ENCODE data around the gene DAB2IP.

DAB2IP gene

GRCh38 chr9:121776739-121777637 is 125.6 kb downstream of the DAB2IP start:
- TF ChIP-seq ZNF580 (tag by site-specific recombination; IDR thresholded peaks at IDR 0.05), result no peak
- no peak for TF ChIP-seq ZNF654 (tag by site-specific recombination; IDR thresholded peaks at IDR 0.05; ENCODE audit: low read depth)
- no peak for TF ChIP-seq ELK4 (IDR thresholded peaks at IDR 0.05; ENCODE audit: borderline replicate concordance, low read depth, low read length)
- no peak for TF ChIP-seq ZNF155 (tag by site-specific recombination; IDR thresholded peaks at IDR 0.05)
- TF ChIP-seq ZNF518A (tag by site-specific recombination; conservative IDR thresholded peaks at IDR 0.05; ENCODE audit: low read depth), result no peak
- no peak for TF ChIP-seq ZNF707 (tag by site-specific recombination; IDR thresholded peaks at IDR 0.05)
- TF ChIP-seq ZNF211 (tag by site-specific recombination; IDR thresholded peaks at IDR 0.05; ENCODE audit: low read depth), result no peak
- TF ChIP-seq ZBTB6 (tag by site-specific recombination; IDR thresholded peaks at IDR 0.05), result no peak
- no peak for TF ChIP-seq PRDM2 (tag by site-specific recombination; IDR thresholded peaks at IDR 0.05; ENCODE audit: borderline replicate concordance)
- no peak for TF ChIP-seq ZNF280C (tag by site-specific recombination; IDR thresholded peaks at IDR 0.05)
- TF ChIP-seq ZNF169 (tag by site-specific recombination; IDR thresholded peaks at IDR 0.05), result no peak
- no peak for TF ChIP-seq ZNF830 (tag by site-specific recombination; IDR thresholded peaks at IDR 0.05; ENCODE audit: low read depth)
- no peak for TF ChIP-seq ZNF626 (tag by site-specific recombination; IDR thresholded peaks at IDR 0.05)
- TF ChIP-seq ZFP3 (tag by site-specific recombination; IDR thresholded peaks at IDR 0.05; ENCODE audit: low read depth), result no peak
- no peak for TF ChIP-seq ZSCAN23 (tag by site-specific recombination; IDR thresholded peaks at IDR 0.05)
- TF ChIP-seq ZBTB26 (tag by site-specific recombination; optimal IDR thresholded peaks at IDR 0.05), result no peak
- no peak overlapping the region for H3K4me3 ChIP-seq (ENCODE audit: low read depth, low read length)
- H3K4me1 ChIP-seq (ENCODE audit: control insufficient read depth, insufficient read depth, low read length), result no peaks in the 10 kb centered on the region
- H3K9me3 ChIP-seq (ENCODE audit: control insufficient read depth, insufficient read depth, low read depth, low read length), result no peaks in the 10 kb centered on the region
- no peak overlapping the region for H3K27ac ChIP-seq (ENCODE audit: extremely low read depth, low read depth, low read length)
- ChIA-PET POLR2A (no interaction called here), CTCF (interaction anchor here (1.3 kb wide), 1 partner anchor 231 kb away, joined by 3 read pairs; no protein-coding TSS in a partner anchor)
- peaks cover 0 to 87% of the 10 kb centered on the region in 2 experiments; a peak in 2 of 3 replicates for H3K36me3 ChIP-seq (ENCODE audit: control insufficient read depth in 2 of 2, insufficient read depth in 1 of 2, low read length in 2 of 2)
